Ishikawa (cell line): Measurements from ENCODE around the gene MRGPRG.

Source experiments
- CEBPB ChIP-seq: IDR thresholded peaks from 2 replicates; pipeline ENCODE4 v1.6.1; 2012
- CREB1 ChIP-seq: IDR thresholded peaks from 2 replicates; pipeline ENCODE4 v1.6.1; 2012; ENCODE audit warnings: low read depth
- EGR1 ChIP-seq: IDR thresholded peaks from 2 replicates; pipeline ENCODE4 v1.6.1; 2012
- EP300 ChIP-seq: IDR thresholded peaks from 2 replicates; pipeline ENCODE4 v1.6.1; 2012; ENCODE audit warnings: borderline replicate concordance
- FOXM1 ChIP-seq: IDR thresholded peaks from 2 replicates; pipeline ENCODE4 v1.6.1; 2012; ENCODE audit warnings: low read depth, borderline replicate concordance
- NFIC ChIP-seq: IDR thresholded peaks from 2 replicates; pipeline ENCODE4 v1.6.1; 2012
- RAD21 ChIP-seq: IDR thresholded peaks from 2 replicates; pipeline ENCODE4 v1.6.1; 2012; ENCODE audit warnings: low read depth
- TAF1 ChIP-seq: IDR thresholded peaks from 2 replicates; pipeline ENCODE4 v1.6.1; 2012; ENCODE audit warnings: low read depth, mild to moderate bottlenecking
- TCF12 ChIP-seq: IDR thresholded peaks from 2 replicates; pipeline ENCODE4 v1.6.1; 2012; ENCODE audit warnings: low read depth
- TEAD4 ChIP-seq: IDR thresholded peaks from 2 replicates; pipeline ENCODE4 v1.6.1; 2012
- YY1 ChIP-seq: IDR thresholded peaks from 2 replicates; pipeline ENCODE4 v1.6.1; 2012; ENCODE audit warnings: low read depth
- ZBTB7A ChIP-seq: IDR thresholded peaks from 2 replicates; pipeline ENCODE4 v1.6.1; 2012; ENCODE audit warnings: low read depth
- TF ChIP-seq, protein P1 (sequence below): IDR thresholded peaks from 2 replicates; pipeline ENCODE4 v1.6.1; 2012
- TF ChIP-seq, protein P2 (sequence below): IDR thresholded peaks from 2 replicates; pipeline ENCODE4 v1.6.1; 2012; ENCODE audit warnings: low read depth, mild to moderate bottlenecking
- TF ChIP-seq, protein P3 (sequence below): IDR thresholded peaks from 2 replicates; pipeline ENCODE4 v1.6.1; 2012

Gene MRGPRG

DNA sequence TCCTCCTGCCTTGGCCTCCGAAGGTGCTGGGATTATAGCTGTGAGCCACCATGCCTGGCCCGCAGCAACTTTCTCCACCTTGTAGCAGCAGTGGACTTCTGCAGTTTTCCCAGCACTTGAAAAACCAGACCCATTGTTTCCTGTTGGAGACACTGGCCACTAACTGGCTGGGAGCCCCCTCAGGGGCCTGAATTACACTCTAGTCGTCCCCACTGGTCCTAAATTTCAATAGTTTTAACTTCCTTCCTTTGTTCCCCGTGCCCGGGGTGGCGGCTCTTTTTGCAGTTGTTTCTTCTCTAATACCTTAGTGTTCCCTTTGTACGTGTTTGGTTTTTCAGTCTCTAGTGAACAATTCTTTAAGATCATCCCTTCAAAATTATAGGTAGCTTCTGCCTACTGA lies 16.2 kb upstream of the MRGPRG start:
- TF ChIP-seq CREB1 (no peak), NFIC (no peak), TEAD4 (no peak), EP300 (no peak), ZBTB7A (no peak), YY1 (no peak), EGR1 (no peak), CEBPB (no peak), FOXM1 (no peak), RAD21 (no peak), TAF1 (no peak), TCF12 (no peak)
- TF ChIP-seq, protein P1, sequence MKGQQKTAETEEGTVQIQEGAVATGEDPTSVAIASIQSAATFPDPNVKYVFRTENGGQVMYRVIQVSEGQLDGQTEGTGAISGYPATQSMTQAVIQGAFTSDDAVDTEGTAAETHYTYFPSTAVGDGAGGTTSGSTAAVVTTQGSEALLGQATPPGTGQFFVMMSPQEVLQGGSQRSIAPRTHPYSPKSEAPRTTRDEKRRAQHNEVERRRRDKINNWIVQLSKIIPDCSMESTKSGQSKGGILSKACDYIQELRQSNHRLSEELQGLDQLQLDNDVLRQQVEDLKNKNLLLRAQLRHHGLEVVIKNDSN, result no peak
- TF ChIP-seq, protein P2, sequence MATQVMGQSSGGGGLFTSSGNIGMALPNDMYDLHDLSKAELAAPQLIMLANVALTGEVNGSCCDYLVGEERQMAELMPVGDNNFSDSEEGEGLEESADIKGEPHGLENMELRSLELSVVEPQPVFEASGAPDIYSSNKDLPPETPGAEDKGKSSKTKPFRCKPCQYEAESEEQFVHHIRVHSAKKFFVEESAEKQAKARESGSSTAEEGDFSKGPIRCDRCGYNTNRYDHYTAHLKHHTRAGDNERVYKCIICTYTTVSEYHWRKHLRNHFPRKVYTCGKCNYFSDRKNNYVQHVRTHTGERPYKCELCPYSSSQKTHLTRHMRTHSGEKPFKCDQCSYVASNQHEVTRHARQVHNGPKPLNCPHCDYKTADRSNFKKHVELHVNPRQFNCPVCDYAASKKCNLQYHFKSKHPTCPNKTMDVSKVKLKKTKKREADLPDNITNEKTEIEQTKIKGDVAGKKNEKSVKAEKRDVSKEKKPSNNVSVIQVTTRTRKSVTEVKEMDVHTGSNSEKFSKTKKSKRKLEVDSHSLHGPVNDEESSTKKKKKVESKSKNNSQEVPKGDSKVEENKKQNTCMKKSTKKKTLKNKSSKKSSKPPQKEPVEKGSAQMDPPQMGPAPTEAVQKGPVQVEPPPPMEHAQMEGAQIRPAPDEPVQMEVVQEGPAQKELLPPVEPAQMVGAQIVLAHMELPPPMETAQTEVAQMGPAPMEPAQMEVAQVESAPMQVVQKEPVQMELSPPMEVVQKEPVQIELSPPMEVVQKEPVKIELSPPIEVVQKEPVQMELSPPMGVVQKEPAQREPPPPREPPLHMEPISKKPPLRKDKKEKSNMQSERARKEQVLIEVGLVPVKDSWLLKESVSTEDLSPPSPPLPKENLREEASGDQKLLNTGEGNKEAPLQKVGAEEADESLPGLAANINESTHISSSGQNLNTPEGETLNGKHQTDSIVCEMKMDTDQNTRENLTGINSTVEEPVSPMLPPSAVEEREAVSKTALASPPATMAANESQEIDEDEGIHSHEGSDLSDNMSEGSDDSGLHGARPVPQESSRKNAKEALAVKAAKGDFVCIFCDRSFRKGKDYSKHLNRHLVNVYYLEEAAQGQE, result no peak
- TF ChIP-seq, protein P3, sequence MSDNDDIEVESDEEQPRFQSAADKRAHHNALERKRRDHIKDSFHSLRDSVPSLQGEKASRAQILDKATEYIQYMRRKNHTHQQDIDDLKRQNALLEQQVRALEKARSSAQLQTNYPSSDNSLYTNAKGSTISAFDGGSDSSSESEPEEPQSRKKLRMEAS, result no peak

DNA sequence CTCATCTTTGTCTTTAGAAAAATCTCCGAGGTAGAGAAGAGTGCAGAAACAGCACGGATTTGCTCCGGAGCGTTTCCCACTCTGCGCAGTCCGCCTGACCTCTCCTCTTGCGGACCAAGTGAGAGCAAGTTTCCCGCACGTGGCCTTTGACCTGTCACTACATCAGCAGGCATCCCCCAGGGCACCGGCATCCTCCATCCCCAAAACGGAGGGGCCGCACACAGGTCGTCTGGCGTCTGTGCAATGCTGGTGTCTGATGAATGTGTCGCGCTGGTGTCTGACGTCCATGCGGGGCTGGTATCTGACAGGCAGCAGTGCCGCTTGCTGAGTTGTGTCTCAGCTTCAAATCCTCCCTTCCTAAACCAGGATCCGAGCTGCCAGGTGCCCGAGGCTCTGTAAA lies 14.3 kb upstream of the MRGPRG start:
- TF ChIP-seq FOXM1 (no peak), YY1 (no peak), EGR1 (no peak), ZBTB7A (no peak), CEBPB (no peak), CREB1 (no peak)

DNA sequence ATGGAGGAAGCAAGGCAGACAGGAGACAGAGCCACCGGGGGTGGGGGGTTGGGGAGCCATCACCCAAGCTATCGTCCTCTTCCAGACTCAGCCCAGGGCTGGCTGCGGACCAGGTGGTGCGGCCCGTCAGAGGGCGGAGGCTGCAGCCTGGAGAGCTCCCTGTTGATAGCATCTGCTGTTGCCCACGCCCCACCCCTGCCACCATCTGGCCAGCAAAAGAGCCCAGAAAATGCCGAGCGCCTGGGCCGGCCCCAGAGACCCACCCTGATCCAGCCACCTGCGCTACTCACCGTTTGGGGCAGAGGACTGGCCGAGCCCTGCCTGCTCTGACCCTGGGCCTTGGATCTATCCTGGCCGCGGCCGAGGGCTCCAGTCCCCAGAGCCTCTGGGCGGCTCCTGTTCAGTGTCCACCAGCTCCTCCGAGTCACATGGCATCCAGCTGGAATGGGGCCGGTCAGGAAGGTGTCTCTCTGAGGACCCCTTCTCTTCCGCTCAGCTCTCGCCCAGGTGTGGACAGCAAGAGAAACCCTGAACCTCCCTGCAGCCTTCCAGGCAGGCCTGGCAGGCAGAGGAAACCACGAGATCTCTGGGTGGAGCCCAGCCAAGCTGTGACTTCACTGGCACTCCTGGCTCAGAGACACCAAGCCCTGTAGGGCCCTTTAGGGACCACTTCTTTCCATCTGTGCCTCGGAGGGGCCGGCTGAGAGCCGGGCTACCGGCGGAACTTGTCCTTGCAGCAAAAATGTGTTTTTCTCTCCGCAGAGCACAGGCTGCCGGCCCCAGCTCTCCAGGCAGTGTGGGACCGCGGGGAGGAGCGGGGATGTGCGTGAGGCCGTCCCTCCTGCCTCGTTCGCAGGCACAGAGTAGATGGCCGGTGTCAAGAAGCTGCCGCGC lies 13.5 kb upstream of the MRGPRG start, which contains the start of gene MRGPRE:
TSS of gene MRGPRE (minus strand) at position 567 of the 894 bp plus-strand sequence. CDS start 3,618 bp downstream, outside the sequence.
- TF ChIP-seq ZBTB7A (no peak), TCF12 (no peak), NFIC (no peak), CEBPB (no peak), EP300 (no peak), TEAD4 (no peak), EGR1 (no peak), RAD21 (no peak)
- TF ChIP-seq, protein P3, result no peak
- TF ChIP-seq, protein P1, result no peak

DNA sequence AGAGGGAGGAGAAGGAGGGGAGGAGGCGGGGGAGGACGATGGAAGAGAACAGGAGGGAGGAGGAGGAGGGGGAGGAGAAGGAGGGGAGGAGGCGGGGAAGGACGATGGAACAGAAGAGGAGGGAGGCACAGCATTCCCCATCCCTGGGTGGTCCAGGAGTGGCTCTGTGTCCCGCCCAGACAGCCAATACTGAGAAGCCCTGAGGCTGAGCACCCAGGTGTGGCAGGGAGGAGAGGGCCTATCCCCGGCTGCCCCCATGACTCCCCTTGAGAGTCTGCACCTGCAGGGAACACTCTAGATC lies 12.9 kb upstream of the MRGPRG start:
- TF ChIP-seq, protein P2, result no peak
- TF ChIP-seq, protein P1, result no peak
- TF ChIP-seq NFIC (no peak), TAF1 (no peak), CEBPB (no peak), EGR1 (no peak), ZBTB7A (no peak), FOXM1 (no peak), CREB1 (no peak), TEAD4 (no peak), RAD21 (no peak), YY1 (no peak), TCF12 (no peak), EP300 (no peak)
- TF ChIP-seq, protein P3, result no peak
